HG02759 (cell line): ENCODE measurements around the gene KRTAP3-3.
"Not testable (repeated sequence)": the region's sequence is repeated elsewhere in the genome, so short reads cannot be mapped to it uniquely, and the experiment has no call there.

Source experiments
- ATAC-seq: cut with Tn5 transposase; IDR thresholded peaks from one replicate; pipeline ENCODE4 v1.9.1; 2021; ENCODE audit warnings: mild to moderate bottlenecking, moderate library complexity; ENCODE audit not compliant: unreplicated experiment

Gene KRTAP3-3

GRCh38 chr17:40993839-40994238 is at the start of gene KRTAP3-3:
KRTAP3-3 (minus strand) TSS chr17:40994164; CDS start chr17:40994097, 67 bp downstream.
- no peak for ATAC-seq

DNA sequence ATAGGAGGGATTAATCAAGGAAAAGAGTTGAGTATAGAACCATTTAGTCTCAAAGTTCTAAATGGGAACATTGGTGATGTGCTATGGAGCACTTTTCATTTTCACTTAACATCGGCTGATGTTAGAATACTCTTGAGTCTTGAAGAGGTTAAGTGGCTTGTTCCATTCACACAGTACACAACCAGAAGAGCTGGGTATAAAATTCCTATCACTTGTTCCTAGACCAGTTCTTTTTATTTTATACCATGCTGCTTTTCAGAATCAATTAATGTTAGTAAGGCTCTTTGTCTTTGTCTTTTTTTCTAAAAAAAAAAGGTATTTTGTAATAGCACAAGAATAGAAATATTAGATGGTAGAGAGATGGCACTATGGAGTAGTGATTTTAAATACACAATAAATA is 49.0 kb upstream of the KRTAP3-3 start:
- no peak for ATAC-seq

DNA sequence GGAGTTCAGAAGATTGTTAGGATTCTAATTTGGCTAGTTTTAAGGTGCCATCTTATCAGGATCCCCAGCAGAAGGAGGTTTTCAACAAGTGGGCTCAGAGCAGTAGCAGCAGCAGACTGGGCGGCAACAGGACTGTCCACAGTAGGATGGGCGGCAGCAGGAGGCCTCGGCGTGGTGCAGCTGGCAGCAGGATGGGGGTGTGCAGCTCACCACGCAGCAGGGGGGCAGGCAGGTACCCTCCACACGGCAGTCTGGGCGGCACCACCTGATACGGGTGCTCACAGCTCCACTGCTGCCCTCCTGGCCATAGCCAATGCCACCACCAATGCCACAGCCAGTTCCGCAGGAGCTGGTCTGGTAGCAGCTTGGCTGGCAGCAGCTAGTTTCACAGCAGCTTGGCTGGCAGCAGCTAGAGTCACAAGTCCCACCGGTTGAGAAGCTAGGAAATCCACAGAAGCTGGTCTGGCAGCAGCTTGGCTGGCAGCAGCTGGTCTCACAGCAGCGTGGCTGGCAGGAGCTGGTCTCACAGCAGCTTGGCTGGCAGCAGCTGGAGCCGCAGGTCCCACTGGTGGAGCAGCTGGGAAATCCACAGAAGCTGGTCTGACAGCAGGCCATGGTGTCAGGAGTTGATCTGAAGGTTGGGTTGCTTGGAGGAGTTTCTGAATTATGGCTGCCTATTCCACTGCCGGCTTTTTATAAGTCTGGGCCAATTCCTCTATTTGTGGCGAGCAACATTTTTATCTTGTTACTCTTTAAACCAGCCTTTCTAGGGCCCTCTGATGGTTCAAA is 47.0 kb upstream of the KRTAP3-3 start, which contains the start of gene KRTAP1-1:
Gene KRTAP1-1, minus strand, starts transcription at position 668 of the 789 bp plus-strand sequence. Its CDS starts 53 bp downstream, at position 615.
- ATAC-seq = not testable (repeated sequence)

DNA sequence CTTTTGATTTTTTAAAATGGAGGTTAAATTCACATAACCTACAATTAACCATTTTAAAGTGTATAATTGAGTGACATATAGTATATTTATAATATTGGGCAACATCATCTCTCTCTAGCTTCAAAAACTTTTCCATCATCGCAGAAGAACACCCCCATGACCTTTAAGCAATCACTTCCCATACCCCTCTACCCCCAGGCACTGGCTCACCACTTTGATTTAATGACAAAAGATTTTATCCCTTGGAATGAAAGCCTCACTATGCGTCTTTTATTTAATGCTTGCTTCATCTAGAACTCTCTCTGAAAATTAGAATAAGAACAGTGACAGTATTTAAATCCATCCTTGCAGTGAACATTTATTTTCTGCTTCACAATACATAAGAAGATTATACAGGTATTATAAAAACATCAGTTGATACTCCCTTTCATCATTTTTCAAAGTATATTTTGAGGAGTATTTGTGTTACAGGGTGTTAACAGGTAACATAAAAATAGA is 43.9 kb upstream of the KRTAP3-3 start:
- no peak for ATAC-seq

DNA sequence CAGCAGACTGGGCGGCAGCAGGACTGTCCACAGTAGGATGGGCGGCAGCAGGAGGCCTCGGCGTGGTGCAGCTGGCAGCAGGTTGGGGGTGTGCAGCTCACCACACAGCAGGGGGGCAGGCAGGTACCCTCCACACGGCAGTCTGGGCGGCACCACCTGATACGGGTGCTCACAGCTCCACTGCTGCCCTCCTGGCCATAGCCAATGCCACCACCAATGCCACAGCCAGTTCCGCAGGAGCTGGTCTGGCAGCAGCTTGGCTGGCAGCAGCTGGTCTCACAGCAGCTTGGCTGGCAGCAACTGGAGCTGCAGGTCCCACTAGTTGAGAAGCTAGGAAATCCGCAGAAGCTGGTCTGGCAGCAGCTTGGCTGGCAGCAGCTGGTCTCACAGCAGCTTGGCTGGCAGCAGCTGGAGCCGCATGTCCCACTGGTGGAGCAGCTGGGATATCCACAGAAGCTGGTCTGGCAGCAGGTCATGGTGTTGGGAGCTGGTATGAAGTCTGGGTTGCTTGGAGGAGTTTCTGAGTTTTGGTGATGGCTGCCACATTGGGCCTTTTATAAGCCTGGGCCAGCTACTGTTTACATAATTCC is 40.5 kb upstream of the KRTAP3-3 start, which contains the start of gene KRTAP1-3:
Gene KRTAP1-3, minus strand, starts transcription at position 529 of the 590 bp plus-strand sequence. Its CDS starts 53 bp downstream, at position 476.
- not testable (repeated sequence) for ATAC-seq

DNA sequence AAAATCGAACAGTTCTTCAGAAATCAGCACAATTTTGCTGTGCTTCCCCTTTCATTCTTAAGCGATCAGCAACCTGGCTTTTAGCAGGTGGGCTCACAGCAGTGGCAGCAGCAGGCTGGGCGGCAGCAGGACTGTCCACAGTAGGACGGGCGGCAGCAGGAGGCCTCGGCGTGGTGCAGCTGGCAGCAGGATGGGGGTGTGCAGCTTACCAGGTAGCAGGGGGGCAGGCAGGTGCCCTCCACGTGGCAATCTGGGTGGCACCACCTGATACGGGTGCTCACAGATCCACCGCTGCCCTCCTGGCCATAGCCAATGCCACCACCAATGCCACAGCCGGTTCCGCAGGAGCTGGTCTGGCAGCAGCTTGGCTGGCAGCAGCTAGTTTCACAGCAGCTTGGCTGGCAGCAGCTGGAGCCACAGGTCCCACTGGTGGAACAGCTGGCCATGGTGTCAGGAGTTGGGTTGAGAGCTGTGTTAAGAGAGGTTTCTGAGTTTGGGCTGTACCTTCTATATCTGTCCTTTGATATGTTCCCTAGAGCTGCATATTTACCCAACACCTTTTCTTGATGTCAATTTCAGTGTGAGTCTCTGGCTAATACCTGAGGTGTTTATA is 35.8 kb upstream of the KRTAP3-3 start, which contains the start of gene KRTAP1-4:
Gene KRTAP1-4, minus strand, starts transcription at position 563 of the 613 bp plus-strand sequence. Its CDS starts 117 bp downstream, at position 446.
- no peak for ATAC-seq

- ATAC-seq = no peak
Observed at GRCh38 chr17:41026715-41027471, 32.9 kb upstream of the KRTAP3-3 start, which contains the start of gene KRTAP1-5. KRTAP1-5 (minus strand) TSS chr17:41027208; CDS start chr17:41027155, 53 bp downstream.

- no peak for ATAC-seq
Observed at GRCh38 chr17:41024697-41025096, 30.7 kb upstream of the KRTAP3-3 start.

DNA sequence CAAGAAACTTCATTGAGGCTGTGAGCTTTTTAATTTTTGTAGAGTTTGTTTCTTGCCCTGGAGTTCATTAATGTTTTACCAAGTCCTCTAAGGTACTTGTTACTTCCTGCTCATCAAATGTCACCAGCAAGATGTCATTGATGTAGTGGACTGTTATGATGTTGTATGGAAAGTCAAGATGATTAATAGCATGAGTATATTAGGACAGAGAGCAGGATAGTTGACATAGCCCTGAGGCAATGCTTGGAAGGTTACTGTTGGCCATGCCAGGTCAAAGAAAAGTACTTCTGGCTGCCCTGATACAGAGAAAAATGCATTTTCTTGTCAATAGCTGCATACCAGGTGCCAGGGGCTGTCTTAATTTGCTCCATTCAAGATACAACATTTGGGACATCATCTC is 26.4 kb upstream of the KRTAP3-3 start:
- ATAC-seq = no peak

DNA sequence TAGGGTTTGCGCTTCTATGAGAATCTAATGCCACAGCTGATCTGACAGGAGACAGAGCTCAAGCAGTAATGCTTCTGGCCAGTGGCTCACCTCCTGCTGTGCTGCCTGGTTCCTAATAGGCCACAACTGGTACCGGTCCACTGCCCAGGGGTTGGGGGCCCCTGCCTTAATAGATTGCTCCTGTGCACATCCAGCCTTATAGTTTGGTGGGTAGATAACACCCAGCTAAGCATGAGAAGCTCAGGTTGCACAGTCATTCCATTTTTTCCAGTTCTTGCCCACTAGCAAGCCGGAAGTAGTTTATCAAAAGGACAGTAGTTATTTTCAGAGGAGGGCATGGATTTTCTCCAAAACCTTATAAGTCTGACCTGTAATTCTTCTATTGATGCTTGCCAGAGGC is 25.5 kb upstream of the KRTAP3-3 start:
- ATAC-seq = no peak

- ATAC-seq = no peak
Observed at GRCh38 chr17:41018541-41018940, 24.6 kb upstream of the KRTAP3-3 start.

- no peak for ATAC-seq
Observed at GRCh38 chr17:41016578-41017215, 22.7 kb upstream of the KRTAP3-3 start.

- no peak for ATAC-seq
Observed at GRCh38 chr17:41015454-41015853, 21.5 kb upstream of the KRTAP3-3 start.

DNA sequence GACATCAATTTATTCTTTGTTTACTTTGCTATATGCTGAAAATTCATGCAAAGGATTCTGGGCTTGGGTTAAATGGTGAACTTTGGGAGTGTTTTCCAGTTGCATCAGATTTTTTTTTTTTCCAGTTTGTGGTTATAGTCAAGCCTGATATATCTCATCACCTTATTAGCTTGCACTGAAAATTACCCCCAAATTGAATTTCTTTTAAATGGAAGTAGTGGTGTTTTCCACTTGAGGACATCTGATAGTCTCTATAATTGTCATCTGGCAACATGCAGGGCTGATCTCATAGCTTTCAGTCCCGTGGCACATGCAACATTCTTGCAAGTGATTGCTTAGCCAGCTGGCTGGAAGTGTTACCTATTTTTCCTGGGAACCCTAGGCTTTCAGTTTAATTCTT is 19.6 kb upstream of the KRTAP3-3 start:
- ATAC-seq = no peak

DNA sequence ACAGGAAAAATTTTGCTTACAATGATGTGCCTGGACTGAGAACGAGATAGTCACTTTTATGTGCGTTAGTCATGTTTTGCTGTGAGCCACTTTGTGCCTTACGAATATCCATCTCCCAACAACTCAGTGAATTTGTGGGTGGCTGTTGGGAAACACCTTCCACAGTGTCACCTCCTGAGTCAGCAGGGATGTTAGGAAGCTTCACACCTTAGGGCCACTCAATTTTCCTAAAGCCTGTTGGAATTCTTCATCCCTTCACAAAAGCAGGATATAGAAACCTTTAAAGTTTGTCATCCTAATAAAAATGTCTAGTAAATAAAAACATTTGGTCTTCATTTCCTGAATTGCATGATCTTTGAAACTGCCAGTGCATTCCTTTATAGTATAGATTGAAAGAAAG is 19.2 kb upstream of the KRTAP3-3 start:
- no peak for ATAC-seq

DNA sequence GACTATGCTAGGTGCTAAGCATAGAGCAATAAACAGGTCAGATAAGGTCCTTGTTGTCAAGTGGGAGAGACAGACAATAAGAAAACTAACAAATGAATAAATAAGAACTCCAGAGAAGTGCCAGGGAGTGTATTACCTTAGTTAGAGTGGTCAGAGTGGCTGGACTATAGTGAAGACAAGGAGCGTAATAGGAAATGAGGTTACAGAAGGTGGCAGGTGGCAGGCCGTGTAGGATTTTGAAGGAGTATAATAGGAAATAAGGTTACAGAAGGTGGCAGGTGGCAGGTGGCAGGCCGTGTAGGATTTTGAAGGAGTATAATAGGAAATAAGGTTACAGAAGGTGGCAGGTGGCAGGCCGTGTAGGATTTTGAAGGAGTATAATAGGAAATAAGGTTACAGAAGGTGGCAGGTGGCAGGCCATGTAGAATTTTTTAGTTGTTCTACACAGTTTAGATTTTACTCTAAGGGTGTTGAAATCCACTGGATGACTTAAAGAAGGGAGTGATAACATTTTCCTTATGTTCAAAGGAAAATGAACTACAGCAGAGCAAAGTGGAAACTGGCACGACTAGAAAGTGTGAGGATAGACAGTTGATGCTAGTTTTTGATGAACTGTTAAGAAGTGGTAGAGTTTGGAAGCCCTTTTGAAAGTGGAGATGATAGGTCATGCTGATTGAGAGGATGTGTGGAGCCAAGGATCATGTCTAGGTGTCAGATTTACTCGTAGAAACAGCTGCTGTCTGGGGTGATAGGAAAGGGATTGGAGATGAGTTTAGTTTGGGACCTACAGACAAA is 18.6 kb upstream of the KRTAP3-3 start:
- ATAC-seq = no peak

DNA sequence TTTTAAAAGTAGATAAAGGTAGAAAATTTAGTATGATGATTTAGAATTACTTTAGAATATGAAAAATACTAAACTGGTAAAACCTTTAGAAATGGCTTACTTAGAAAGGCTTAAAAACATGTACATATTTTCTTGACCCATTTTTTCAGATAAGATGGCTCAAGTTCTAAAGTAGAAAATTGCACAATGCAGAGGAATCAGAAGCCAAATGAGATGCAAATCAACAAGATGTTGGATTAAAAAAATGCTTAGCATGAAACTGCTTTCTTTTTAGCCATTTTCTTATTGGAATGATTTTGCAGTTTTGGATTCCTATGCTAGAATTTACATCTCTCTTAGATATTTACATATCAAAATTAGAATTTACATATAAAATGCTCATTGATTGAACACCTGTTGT is 16.5 kb upstream of the KRTAP3-3 start:
- ATAC-seq = no peak

GRCh38 chr17:41009936-41010335 is 16.0 kb upstream of the KRTAP3-3 start:
- ATAC-seq = no peak

DNA sequence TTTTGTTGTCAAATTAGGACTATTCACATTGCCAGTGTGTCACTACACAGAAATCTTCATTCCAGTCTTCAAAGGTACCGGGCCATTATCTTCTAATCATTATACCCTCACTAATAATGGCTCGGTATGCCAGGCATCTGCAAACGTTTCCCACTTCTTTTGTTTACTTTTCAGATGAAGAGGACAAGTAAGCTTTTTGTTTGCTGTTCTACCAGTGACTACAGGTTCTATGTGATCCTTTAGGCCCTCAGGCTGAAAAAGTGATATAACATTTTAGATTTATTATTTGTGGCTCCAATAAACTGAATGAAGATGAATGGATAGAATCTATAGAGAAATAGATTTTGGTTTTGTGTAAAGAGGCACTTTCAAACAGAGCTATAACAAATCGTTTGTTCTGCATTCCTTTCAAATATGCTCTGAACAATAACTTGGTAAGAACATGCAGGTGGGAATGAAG is 15.4 kb upstream of the KRTAP3-3 start:
- no peak for ATAC-seq
